Measurements from ENCODE around the gene IQCH. TPM values are rescaled to one million over a fixed set of nuclear protein-coding genes. Genes with fewer than 3 reads are reported as not detected.

The IQCH gene
- total RNA-seq, 1 experiment from 2014 or later: 1.1 TPM

DNA sequence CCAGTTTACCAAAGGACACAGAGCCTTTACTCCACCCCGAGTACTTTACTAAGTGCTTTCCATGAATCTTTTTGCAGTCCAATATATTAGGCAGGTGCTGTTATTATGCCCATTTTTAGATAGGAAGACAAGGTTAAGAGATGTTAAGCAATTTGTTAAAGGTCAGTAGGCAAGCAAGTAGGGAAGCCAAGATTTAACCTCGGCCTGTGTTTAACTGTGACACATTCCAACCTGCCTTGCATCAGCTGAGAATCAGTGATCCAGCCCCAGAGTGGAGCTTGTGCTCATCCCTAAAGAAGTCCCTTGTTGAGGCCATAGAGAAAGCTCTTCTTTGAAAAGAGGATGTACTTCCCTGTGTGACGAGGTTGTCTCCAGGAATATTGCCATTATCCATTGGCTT is 215.1 kb downstream of the IQCH start:
- Histone ChIP-seq H3K79me2 (ENCODE audit: insufficient read depth, low read length) (no peaks in the 10 kb centered on the region), H3K4ac (ENCODE audit: low read depth, low read length) (no peak overlapping the region), H2AFZ (ENCODE audit: low read length) (no peak overlapping the region), H3K4me2 (ENCODE audit: insufficient read depth, insufficient read length, low read length) (no peak overlapping the region), H3K56ac (ENCODE audit: insufficient read length, low read depth, low read length) (no peak overlapping the region), H3K4me1 (ENCODE audit: insufficient read depth, low read length) (no peaks in the 10 kb centered on the region), H2BK5ac (ENCODE audit: insufficient read length, low read length) (no peak overlapping the region), H4K8ac (replicated peaks; ENCODE audit: insufficient read length, low read depth, low read length) (no peak overlapping the region), H2BK20ac (ENCODE audit: low read depth, low read length, poor library complexity, severe bottlenecking) (no peak overlapping the region), H4K20me1 (ENCODE audit: control insufficient read depth, insufficient read depth, insufficient read length) (no peaks in the 10 kb centered on the region), H3K27me3 (ENCODE audit: insufficient read depth, low read length) (no peaks in the 10 kb centered on the region), H2BK15ac (ENCODE audit: low read depth, low read length) (no peak overlapping the region), H4K91ac (ENCODE audit: insufficient read length, low read depth, low read length) (no peak overlapping the region), H3K23me2 (ENCODE audit: insufficient read length, low read depth, low read length, poor library complexity, severe bottlenecking) (no peaks in the 10 kb centered on the region), H4K5ac (ENCODE audit: insufficient read length, low read depth, low read length) (no peak overlapping the region), H3K18ac (ENCODE audit: insufficient read length, low read depth, low read length) (no peak overlapping the region), H3T11ph (ENCODE audit: low read length) (no peak overlapping the region), H3K27ac (ENCODE audit: insufficient read length, low read depth, low read length) (no peak overlapping the region), H2BK120ac (ENCODE audit: low read depth, low read length, poor library complexity, severe bottlenecking) (no peak overlapping the region), H2AK5ac (ENCODE audit: insufficient read length, low read length) (no peak overlapping the region), H3K9me3 (ENCODE audit: control insufficient read depth, low read depth, low read length) (no peaks in the 10 kb centered on the region), H3K23ac (ENCODE audit: insufficient read length, low read depth, low read length) (no peak overlapping the region), H3K14ac (ENCODE audit: insufficient read depth, low read length) (no peak overlapping the region), H2BK12ac (ENCODE audit: insufficient read length, low read depth, low read length) (no peak overlapping the region), H3K9ac (ENCODE audit: extremely low read depth, insufficient read length, low read length) (no peak overlapping the region), H3K79me1 (ENCODE audit: insufficient read depth, low read depth, low read length, poor library complexity, severe bottlenecking) (no peaks in the 10 kb centered on the region)
- H3K4me3 Mint-ChIP-seq: no peak overlapping the region
- no peaks in the 10 kb centered on the region for H3K36me3 Mint-ChIP-seq (ENCODE audit: insufficient read depth in 1 of 3, low read depth in 3 of 3)
- no peak for DNase-seq
- no CpG with 5 or more reads among the region's 3 CpGs for WGBS (ENCODE audit: extremely low coverage, insufficient read length, low lambda C conversion rate)
- H3K27ac Mint-ChIP-seq: no peak overlapping the region
- TF ChIP-seq, protein P1, sequence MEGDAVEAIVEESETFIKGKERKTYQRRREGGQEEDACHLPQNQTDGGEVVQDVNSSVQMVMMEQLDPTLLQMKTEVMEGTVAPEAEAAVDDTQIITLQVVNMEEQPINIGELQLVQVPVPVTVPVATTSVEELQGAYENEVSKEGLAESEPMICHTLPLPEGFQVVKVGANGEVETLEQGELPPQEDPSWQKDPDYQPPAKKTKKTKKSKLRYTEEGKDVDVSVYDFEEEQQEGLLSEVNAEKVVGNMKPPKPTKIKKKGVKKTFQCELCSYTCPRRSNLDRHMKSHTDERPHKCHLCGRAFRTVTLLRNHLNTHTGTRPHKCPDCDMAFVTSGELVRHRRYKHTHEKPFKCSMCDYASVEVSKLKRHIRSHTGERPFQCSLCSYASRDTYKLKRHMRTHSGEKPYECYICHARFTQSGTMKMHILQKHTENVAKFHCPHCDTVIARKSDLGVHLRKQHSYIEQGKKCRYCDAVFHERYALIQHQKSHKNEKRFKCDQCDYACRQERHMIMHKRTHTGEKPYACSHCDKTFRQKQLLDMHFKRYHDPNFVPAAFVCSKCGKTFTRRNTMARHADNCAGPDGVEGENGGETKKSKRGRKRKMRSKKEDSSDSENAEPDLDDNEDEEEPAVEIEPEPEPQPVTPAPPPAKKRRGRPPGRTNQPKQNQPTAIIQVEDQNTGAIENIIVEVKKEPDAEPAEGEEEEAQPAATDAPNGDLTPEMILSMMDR (conservative IDR thresholded peaks at IDR 0.05): no peak
- H3K9me3 Mint-ChIP-seq: no peaks in the 10 kb centered on the region
- H3K4me1 Mint-ChIP-seq: peaks cover 0 to 2% of the 10 kb centered on the region in 2 experiments; a peak in 1 of 4 replicates
- no peaks in the 10 kb centered on the region; the same call in 1 of the 2 replicates for H3K27me3 Mint-ChIP-seq (ENCODE audit: low read depth)

All from H9 (cell line).